Activated CD4-positive, alpha-beta T cell treated with anti-CD3 and anti-CD28 coated beads, Interleukin-2, amount 50 U/mL, for 48 hours (primary cell): ENCODE measurements around the gene MYO1G.
A peak's percentile ranks its signal among the peaks of the same experiment; 100 is the strongest.

Source experiments
- DNase-seq, 2 experiments: peaks; one replicate each; pipeline ENCODE4 v3.0.0-alpha.2; 2020

MYO1G gene

DNA sequence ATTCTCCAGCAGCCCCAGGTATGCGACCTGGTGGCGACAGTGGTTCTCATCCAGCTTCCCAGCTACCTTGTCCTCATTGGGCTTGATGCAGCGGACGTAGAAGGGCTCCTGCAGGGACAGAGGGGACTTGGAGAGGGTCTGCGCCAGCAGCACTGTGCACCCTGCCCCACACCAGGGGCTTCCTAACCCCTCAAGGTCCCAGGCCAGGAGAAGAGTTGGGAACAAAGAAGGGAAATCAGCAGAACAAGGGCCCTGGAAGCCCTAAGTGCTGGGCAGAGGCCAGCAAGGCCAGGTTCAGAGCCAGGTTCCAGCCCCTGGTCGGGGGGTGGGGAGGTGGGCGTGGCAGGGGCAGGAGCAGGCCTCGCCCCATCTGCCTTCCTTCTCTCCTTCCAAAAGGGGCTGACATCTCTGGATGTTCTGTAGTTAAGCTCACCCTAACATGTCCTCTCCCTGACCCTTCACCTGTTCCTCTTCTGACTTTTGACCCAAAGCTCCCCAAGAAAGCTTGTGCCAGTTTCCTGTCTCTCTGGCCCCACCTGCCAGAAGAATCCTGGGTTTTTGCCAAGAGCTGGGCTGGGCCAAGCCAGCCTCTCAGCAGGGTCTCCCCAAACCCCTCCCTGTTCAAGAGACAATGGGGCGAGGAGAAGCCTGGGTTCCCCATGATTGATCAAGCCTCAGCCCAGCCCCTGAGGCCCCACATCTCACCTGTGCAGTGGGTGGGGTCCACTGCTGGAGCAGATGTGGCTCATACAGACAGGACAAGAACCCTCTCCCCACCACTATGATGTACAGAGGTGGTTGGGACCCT, 11.9 kb downstream of the MYO1G start:
- DNase-seq = peak in 1 of 2 experiments; percentile 8

DNA sequence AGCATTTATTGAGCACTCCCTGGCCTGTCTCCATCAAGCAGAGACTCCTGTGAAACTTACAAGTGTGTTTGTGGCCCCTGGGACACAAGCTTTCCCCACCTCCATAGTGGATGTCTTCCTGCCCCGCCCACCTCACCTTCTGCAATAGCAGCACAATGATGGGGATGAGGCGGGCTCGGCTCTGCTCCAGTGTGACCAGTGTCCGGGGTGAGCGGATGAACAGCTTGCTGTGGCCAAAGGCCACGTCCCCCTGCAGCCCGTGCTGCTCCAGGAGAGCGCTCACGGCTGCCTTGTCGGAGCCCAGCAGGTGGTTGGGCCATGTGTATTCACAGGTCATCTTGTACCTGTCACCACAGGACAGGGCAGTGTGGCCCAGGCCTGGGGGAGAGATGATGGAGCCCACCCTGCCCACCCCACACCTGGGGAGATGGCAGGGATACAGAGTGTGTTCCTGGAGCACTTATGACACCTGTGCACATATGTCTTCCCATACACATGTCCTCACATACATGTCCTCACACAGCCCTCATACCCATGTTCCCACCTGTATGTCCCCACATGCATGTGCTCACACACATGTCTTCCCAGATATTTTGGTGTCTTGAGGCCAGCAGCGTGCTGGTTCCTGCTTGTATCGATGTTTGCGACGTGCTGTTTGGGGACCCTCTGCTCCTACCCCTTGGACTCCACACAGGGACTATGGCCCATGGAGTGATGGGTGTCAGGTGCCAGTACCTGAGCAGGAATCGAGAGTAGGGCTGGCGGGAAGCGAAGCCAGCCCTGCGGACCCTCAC, 12.7 kb downstream of the MYO1G start:
- peak; percentile 9 to 22 for DNase-seq

DNA sequence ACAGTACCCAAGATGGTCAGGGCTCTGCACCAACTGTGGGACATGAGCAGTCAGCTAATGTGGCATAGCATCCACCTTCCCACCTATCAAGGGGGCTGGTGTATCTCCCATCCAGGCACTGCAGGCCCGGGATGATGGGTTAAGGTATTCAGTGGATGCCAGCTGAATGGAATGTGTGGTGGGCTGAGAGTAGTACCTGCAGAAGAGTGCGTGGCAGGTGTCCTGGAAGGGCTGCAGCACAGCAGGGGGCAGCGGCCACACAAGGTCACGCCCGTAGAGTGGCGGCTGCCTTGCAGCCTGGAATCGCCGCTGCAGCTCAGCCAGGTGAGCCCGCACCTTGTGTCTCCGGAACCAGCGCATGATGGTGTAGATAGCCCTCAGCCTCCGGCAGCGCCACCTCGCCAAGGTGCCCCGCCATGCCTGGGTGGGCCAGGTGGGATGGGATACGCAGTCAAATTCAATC, 13.3 kb downstream of the MYO1G start:
- DNase-seq = peak in 1 of 2 experiments; percentile 1

DNA sequence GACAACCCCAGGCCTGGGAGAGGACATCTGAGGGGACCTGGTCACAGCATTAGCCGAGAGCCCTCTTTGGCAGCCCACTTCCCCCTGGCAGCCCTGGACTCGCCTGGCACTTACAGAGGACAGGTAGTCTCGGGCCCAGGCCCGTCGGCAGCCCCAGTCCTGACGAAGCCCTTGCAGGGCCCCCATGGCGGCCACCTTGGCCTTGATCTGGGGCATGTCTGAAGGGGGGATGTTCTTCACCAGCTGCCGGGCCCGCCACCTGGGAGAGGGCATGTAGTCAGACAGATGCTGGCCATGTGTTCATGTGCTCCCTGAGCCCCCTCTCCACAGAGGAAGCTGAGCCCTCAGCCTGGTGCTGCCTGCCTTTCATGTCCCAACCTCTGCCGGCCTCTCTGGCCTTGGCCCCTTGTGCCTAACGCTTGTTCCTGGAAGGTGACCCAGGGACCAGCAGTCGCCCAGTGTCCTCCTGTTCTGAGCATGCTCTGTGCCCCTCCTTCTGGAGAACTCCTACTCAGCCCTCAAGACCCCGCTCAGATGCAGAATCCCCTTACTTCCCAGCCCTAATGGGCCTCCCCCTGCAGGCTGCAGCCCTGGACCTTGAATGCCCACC, 13.9 kb downstream of the MYO1G start:
- DNase-seq = peak; percentile 13

DNA sequence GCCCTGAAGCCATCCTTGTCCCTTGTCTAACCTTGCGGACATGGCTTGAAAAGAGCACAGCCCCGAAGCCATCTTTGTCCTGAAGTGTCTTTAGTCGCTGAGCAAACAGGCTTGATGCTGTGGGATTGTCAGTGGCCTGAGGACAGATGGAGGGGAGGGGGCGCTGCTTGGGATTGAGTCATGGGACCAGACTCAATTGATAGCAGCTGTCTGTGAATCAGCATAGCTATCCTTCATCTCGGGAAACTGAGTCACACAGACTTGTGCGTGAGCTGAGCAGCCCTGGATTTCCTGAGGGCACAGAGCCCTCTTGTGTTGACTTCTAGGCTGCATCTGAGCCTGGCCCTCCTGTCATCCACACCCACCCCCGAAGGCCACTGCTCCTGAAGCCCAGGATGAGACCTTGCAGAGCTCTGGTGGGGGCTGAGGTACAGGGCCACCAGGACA, 14.4 kb downstream of the MYO1G start:
- peak; percentile 21 to 34 for DNase-seq

DNA sequence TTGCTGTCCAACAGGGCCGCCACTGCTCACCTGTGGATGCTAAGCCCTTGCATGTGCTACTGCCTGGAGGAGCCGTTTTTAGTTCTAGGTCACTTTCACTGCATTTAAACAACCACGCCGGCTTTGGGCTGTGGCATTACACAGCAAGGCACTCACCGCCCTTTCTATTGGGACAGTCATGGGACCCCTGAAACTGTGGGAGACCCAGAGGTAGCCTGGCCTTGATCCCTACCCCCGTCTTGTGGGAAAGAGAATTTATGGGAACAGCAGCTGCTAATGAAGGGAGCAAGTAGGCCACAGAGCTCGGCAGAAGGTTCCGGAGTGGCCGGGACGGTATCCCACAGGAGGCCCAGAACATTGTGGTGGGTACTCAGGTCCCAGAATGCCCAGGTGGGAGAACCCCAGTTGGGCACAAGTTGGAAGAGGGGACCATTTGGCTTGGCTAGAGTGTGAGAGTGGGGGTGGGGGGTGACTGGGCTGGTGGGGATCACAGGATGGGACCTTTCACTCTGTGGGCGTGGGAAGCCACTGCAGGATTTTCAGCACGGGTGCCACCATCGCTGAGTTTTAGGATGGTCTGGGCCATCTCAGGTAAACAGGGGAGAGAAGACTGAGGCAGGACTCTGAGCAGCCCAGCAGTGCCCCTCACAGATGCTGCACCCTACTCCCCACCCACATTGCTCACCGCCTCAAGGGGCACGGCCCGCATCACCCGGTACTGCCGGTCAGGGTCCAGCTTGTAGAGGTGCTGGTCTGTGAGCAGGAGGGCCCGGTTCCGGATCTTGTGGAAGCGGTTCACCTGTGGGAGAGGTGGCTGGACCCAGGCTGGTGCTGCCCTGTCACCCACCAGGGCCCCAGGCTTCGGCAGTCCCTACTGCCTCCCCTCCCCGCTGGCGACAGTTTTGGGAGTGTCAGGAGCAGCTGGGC, 15.2 kb downstream of the MYO1G start:
- DNase-seq = peak; percentile 11 to 12

DNA sequence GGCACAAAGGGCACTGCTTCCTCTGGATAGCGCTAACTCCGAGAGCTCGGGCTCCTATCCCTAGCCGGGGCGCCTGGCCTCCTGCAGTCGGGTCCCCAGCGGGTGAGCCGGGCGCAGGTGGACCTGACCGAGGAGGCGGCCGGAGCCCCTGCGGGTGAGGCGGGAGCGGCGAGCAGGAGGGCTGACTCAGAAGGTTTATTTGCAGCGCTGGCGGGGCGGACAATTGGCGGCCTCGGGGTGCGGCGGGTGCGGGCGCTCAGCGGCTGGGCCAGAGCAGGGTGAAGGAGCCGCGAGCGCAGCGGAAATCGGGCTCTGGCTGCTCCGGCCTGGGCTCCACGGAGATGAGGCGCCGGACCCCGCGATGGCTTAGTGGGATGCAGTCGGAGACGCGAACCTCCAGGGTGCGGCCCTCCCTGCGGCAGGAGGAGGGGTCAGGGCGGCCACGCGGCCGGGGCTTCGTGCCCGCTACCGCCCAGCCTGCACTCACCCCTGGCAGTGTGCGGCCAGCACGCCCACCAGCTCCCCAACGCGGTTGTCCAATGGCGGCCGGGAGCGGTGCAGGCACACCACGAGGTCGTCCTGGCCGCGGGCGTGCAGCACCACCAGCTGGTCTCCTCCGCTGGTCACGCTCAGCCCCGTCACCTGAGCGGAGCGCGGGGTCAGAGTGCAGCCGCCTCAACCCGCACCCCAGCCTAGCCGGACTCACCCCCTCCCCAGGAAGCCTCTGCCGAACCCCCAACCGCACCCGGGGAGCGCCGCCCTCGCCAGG, 16.1 kb downstream of the MYO1G start:
- DNase-seq = peak in 1 of 2 experiments; percentile 11

DNA sequence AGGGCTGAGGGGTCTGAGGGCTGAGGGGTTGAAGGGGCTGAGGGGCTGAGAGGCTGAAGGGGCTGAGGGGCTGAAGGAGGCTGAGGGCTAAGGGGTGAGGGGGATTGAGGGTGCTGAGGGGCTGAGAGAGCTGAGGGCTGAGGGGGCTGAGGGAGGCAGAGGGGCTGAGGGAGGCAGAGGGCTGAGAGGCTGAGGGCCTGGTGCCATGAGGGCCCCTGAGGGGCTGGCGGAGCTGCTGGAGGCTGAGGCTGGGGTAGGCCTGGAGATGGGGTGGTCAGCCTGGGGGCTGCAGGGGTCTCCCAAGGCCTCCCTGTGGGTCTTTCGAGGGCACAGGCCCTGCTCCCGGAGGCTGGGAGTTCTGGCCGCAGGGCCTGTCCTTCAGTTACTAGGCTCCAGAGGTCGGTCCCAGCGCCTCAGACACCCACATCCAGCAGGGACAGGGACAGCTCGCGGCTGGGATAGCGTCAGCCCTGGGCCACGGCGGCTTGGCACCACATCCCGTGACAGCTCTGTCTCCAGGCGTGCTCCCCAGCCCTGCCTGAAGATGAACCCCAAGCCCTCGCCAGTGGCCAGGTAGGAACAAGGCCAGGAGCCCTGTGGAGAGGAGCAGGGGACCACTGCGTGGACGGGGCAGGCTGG, 16.9 kb downstream of the MYO1G start:
- DNase-seq = peak; percentile 20 to 21

DNA sequence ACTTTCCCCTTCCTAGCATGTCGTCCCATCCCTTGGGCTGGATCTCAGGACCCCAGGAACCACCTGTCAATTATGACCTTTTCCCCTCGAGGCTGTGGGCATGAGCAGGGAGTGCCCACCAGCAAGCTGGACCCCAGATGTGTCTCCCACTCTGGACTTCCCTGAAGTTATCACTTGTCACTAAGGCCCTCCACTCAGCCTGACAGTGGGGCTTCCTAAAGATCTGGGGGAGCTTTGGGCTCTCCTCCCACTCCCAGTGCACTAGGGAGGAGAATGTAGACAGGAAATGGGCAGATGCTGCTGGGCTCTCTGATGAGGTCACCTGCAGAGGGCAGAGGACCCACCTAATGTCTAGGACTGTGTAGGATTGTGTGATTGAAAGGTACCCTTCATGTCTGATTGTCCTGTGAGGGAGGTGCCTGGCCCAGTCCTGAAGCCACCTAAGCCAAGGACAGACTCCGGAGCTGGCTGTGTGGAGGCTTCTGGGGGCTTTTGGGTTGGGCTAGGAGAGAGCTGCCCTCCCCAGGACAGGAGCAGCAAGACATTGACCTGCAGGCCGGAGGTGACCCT, 18.7 kb downstream of the MYO1G start:
- DNase-seq = peak; percentile 12 to 33

DNA sequence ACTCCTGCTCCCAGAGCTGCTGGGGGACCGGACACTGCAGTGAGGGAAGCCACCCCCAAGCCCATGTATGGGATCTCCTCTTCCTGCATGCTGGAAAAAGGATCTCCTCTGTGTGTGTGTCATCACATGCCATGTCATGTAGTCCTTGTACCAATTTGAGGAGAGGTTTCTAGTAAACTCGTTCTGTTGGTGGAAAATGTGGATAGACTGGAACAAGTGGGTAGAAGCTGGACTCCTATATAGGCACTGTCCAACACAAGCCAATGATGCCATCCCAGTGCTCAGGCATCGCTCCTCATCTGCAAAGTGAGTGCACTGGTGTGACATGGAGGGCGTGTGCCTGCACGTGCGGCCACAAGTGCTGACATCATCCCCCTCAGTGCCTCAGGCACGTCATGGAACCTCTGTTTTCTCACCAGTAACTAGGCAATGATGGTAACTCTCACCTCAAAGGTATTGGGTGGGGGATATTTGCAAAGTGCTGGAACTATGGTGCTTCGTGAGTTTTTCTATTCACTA, 19.3 kb downstream of the MYO1G start:
- peak; percentile 54 to 65 for DNase-seq

DNA sequence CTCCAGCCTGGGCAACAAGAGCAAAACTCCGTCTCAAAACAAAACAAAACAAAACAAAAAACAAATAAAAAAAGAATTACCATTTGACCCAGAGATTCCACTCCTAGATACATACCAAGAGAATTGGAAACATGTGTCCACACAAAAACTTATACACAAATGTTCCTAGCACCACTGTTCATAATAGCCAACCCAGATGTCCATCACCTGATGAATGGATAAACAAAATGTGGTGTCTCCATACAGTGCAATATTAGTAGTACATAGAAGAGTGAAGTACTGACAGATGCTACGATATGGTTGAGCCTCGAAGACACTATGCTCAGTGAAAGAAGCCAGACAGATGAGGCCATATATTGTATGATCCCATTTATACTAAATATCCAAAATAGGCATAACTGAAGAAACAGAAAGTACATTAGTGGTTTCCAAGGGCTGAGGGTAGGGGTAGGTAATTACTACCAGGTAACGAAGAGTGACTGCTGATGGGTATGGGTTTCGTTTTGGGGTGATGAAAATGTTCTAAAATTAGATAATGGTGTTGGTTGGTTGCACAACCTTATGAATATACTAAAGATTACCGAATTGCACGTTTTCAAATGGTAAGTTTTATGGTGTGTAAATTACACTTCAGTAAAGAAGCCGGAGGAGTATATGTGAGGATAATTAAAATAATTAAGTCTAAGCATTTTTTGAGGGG, 20.0 kb downstream of the MYO1G start:
- DNase-seq = no peak

DNA sequence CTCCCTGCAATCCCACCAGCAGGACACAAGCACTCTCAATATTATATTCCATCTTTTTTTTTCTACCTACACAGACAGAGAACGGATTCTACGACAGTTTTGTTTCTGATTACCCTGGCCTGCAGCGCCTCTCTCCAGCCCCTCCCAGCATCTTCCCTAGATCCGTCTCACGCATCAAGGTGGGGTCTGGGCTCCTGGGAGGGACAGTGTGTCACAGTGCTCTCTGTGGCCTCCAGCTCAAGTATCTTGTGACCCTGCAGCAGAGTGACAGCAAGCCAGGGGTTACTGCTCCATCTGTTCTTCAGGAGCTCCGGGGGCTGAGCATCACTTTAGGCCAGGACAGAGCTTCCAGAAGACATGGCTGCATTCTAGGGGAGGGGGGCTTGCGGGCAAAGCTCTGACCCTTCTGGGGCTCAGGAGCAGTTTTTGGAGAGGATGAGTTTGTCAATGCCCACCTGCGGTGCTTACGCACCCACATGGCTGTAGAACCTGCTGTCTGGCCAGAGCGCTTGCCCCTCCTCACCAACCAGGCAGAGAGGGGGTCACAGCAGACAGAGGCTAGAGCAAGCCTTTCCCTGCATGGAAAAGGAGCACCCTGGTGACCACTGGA, 22.6 kb downstream of the MYO1G start:
- peak in 1 of 2 experiments; percentile 9 for DNase-seq

DNA sequence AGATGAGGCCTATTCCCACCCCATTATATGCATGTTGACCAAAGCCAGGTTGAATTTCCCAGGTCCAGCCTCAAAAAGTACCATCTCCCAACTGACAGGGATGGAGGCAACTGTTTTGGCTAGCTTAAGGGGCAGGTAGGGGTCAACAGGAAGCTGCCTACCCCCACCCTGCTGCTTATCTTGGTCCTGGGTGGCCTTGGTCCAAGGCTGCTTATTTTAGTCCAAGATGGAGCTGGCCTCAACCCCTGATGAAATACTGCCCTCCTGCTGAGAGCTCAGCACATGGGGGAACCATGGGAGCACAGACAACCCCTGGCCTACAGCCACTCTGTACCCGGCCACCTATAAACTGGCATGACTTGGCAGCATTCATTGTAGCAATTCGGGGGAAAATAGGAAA, 23.1 kb downstream of the MYO1G start:
- no peak for DNase-seq

DNA sequence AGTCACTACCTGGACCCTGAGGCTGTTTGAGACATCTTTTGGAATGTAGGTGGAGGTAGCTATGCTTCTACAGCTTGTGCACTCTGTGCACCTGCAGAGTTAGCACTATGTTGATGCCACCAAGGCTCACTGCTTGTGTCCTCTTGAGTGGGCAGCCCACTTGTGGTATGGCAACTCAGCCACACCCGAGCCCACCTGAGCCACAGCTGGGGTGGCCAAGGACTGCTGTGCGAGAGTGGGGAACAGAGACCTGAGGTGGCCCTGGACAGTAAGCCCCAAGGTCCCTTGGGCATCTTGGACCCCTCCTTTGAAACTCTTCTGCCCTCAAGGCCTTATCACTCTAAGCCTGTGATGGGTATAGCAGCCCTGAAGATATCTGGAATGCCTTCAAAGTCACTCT, 25.7 kb downstream of the MYO1G start:
- DNase-seq = no peak

DNA sequence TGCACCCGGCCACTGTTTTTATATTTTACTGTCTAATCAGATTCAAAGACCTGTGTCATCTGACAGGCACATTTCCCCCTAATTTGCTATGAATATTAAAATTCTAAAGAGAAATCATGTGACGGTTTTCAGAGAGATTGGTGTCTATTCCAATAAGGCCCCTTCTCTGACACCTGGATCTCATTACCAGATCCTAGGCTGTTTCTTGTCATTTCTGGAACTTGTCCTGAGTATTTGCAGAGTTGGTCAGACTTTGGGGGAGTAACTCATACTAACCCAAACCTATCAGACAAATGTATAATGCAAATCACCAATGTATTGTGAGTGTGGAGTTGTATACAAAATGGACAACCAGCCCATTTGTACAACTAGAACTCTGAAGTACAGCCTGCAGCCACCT, 29.5 kb downstream of the MYO1G start:
- no peak for DNase-seq

DNA sequence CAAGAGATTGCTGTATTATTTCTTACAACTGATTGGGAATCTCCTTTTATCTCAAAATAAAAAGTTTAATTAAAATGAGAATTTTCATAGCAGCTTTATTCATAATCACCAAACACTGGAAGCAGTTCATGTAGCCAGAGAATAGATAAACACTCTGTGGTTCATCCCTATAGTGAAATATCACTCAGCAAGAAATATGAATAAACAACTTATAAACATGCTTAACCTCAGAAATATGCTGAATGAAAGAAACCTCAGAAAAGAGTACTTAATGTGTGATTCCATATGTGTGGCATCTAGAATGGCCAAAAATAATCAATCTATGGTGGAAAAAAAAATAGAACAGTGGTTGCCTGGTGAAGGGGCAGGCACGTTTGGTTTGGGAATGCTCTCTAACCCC, 33.3 kb downstream of the MYO1G start:
- DNase-seq = no peak

DNA sequence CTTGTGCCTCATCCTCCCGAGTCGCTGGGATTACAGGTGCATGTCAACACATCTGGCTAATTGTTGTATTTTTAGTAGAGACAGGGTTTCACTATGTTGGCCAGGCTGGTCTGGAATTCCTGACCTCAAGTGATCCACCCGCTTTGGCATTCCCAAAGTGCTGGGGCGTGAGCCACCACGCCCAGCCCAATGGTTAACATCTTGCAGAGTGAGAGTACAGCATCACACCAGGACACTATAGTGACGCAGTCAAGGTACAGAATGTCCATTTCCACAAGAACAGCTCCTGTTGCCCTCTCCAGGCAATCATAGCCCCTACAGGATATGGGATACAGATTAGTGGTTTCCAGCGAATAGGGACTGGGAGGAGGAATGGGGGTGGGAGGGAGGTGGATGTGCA, 34.0 kb downstream of the MYO1G start:
- no peak for DNase-seq

DNA sequence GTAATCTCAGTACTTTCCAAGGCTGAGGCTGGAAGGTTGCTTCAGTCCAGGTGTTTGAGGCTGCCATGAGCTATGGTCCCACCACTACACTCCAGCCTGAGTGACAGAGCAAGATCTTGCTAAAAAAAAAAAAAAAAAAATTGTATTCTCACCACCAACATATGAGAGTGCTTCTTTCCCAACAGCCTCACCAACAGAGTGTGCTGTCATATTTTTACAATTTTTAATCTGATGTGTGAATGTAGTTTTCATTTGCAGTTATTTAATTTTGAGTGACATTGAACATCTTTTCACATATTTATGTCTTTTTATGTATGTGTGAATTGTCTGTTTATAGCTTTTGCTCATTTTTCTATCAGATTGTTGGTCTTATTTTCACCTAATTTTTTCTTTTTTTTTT, 35.2 kb downstream of the MYO1G start:
- DNase-seq = no peak

DNA sequence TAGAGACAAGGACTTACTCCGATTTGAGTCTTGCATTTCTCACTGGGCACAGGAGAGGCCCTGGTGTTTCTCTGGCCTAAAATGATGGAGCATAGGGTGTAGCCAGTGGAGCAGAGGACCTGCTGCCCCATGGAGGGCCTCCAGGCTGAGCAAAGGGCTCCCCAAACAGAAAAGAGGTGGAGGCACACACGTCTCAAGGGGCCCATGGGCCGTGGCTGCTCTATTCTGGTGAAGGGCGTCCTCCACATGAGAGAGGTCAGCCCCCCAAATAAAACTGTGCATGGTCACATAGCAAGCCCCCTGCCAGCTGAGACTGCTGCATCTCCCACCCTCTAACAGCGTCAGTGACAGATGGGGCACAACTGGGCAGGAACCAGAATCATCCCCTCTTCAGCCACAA, 41.4 kb downstream of the MYO1G start:
- DNase-seq = no peak
